IMR-90 (cell line): ENCODE measurements around the gene CLDN8. TPM values are rescaled to one million over a fixed set of nuclear protein-coding genes. Genes with fewer than 3 reads are reported as not detected.

ENCODE experiments used
- ATAC-seq: fragments of 200-7000 bp; cut with Tn5 transposase; 2 replicates; pipeline ENCODE4 v1.9.1; 2020; ENCODE audit warnings: low read depth, mild to moderate bottlenecking, moderate library complexity
- BruUV-seq: library from RNA; stranded (reverse); fragments of 400-500 nt; replicated peaks from 2 replicates; lab custom pipeline; 2021; lab: Mats Ljungman, UMichigan
- CTCF ChIA-PET: fragments of 300-600 bp; formaldehyde crosslinking; extraction: SDS; loops from one replicate; lab custom pipeline; 2021; ENCODE audit warnings: antibody characterized with exemption; lab: Yijun Ruan, JAX
- POLR2A ChIA-PET: fragments of 300-600 bp; sonication (Branson Sonifier 250); formaldehyde crosslinking; loops from one replicate; lab custom pipeline; 2022; ENCODE audit warnings: antibody characterized with exemption; ENCODE audit not compliant: unreplicated experiment; lab: Charles Lee
- DNase-seq: peaks from one replicate; pipeline ENCODE4 v3.0.0; 2013
- H2AFZ ChIP-seq: replicated peaks from 2 replicates; pipeline ENCODE3; 2013; ENCODE audit warnings: low read length, mild to moderate bottlenecking; ENCODE audit not compliant: poor library complexity
- H2AK5ac ChIP-seq: 2 replicates; pipeline ENCODE4 v1.6.1; 2013; ENCODE audit warnings: low read depth, low read length, inconsistent platforms
- H2AK9ac ChIP-seq: replicated peaks from 2 replicates; pipeline ENCODE3; 2013; ENCODE audit warnings: mild to moderate bottlenecking, low read depth, low read length, moderate library complexity; ENCODE audit not compliant: poor library complexity
- H2BK120ac ChIP-seq: 2 replicates; pipeline ENCODE4 v1.6.1; 2013; ENCODE audit warnings: low read depth, low read length, inconsistent platforms
- H2BK15ac ChIP-seq: 3 replicates; pipeline ENCODE4 v1.6.1; 2013; ENCODE audit warnings: low read depth, low read length, inconsistent platforms
- H2BK20ac ChIP-seq: 2 replicates; pipeline ENCODE4 v1.6.1; 2013; ENCODE audit warnings: low read depth, mild to moderate bottlenecking, inconsistent platforms, low read length, moderate library complexity
- H2BK5ac ChIP-seq: 2 replicates; pipeline ENCODE4 v1.6.1; 2013; ENCODE audit warnings: mild to moderate bottlenecking, low read depth, low read length, inconsistent platforms; ENCODE audit not compliant: poor library complexity, severe bottlenecking
- H3K14ac ChIP-seq: replicated peaks from 2 replicates; pipeline ENCODE4 v1.6.1; 2013; ENCODE audit warnings: low read depth, low read length, inconsistent platforms
- H3K18ac ChIP-seq: 2 replicates; pipeline ENCODE4 v1.6.1; 2013; ENCODE audit warnings: low read depth, low read length, control low read depth
- H3K23ac ChIP-seq: 2 replicates; pipeline ENCODE4 v1.6.1; 2013; ENCODE audit warnings: low read depth, low read length, inconsistent platforms
- H3K27ac ChIP-seq: 2 replicates; pipeline ENCODE4 v1.5.1; 2013; ENCODE audit warnings: mild to moderate bottlenecking, control low read depth, low read length; ENCODE audit not compliant: insufficient read depth
- H3K27me3 ChIP-seq: 2 replicates; pipeline ENCODE4 v1.6.1; 2013; ENCODE audit warnings: low read length; ENCODE audit not compliant: control insufficient read depth, insufficient read depth
- H3K36me3 ChIP-seq: 2 replicates; pipeline ENCODE4 v1.6.1; 2013; ENCODE audit warnings: low read length, mixed read lengths; ENCODE audit not compliant: control insufficient read depth, insufficient read depth
- H3K4ac ChIP-seq: 2 replicates; pipeline ENCODE4 v1.6.1; 2013; ENCODE audit warnings: low read depth, low read length, inconsistent platforms
- H3K4me1 ChIP-seq: 2 replicates; pipeline ENCODE4 v1.6.1; 2013; ENCODE audit warnings: low read length, mixed read lengths; ENCODE audit not compliant: control insufficient read depth, insufficient read depth
- H3K4me2 ChIP-seq: 2 replicates; pipeline ENCODE4 v1.6.1; 2013; ENCODE audit warnings: low read depth, mild to moderate bottlenecking, control low read depth, low read length, moderate library complexity
- H3K4me3 ChIP-seq: 2 replicates; pipeline ENCODE4 v1.5.1; 2013; ENCODE audit warnings: low read depth, mild to moderate bottlenecking, control low read depth, low read length, moderate library complexity; ENCODE audit not compliant: insufficient read depth
- H3K56ac ChIP-seq: 2 replicates; pipeline ENCODE4 v1.6.1; 2013; ENCODE audit warnings: low read length, inconsistent platforms; ENCODE audit not compliant: insufficient read depth; ENCODE audit errors: extremely low read depth
- H3K79me1 ChIP-seq, 2 experiments: 2 replicates each; pipeline ENCODE4 v1.6.1; 2013; ENCODE audit warnings: low read length in 2 of 2, inconsistent platforms in 1 of 2, low read depth in 1 of 2
- H3K9ac ChIP-seq: 2 replicates; pipeline ENCODE4 v1.6.1; 2013; ENCODE audit warnings: low read depth, low read length, control low read depth
- H3K9me1 ChIP-seq: 2 replicates; pipeline ENCODE4 v1.6.1; 2013; ENCODE audit warnings: low read length, inconsistent platforms; ENCODE audit not compliant: insufficient read depth
- H3K9me3 ChIP-seq: 2 replicates; pipeline ENCODE4 v1.6.1; 2013; ENCODE audit warnings: low read length; ENCODE audit not compliant: control insufficient read depth, insufficient read depth
- H4K20me1 ChIP-seq: 2 replicates; pipeline ENCODE4 v1.6.1; 2013; ENCODE audit warnings: low read length, inconsistent platforms; ENCODE audit not compliant: insufficient read depth
- H4K5ac ChIP-seq: 2 replicates; pipeline ENCODE4 v1.6.1; 2013; ENCODE audit warnings: mild to moderate bottlenecking, low read depth, low read length, control low read depth
- H4K8ac ChIP-seq, 2 experiments: 2 replicates each; pipeline ENCODE4 v1.6.1; 2013; ENCODE audit warnings: low read depth in 2 of 2, low read length in 2 of 2, control low read depth in 1 of 2, inconsistent platforms in 1 of 2
- H4K91ac ChIP-seq: 2 replicates; pipeline ENCODE4 v1.6.1; 2013; ENCODE audit warnings: low read depth, low read length, inconsistent platforms; ENCODE audit not compliant: insufficient read depth
- BHLHE40 ChIP-seq: fragments of 150-350 bp; IDR thresholded peaks from 2 replicates; pipeline ENCODE4 v1.6.1; 2016; ENCODE audit warnings: mild to moderate bottlenecking, low read depth, low read length
- CEBPB ChIP-seq: IDR thresholded peaks from 2 replicates; pipeline ENCODE4 v1.6.1; 2012; ENCODE audit warnings: low read depth, low read length, improper control_type of control experiment
- CTCF ChIP-seq: conservative IDR thresholded peaks from 2 replicates; pipeline ENCODE4 v1.5.1; 2012; ENCODE audit warnings: mild to moderate bottlenecking, low read depth, low read length, improper control_type of control experiment
- ELK1 ChIP-seq: fragments of 150-350 bp; IDR thresholded peaks from 2 replicates; pipeline ENCODE4 v1.6.1; 2016; ENCODE audit warnings: low read depth, mild to moderate bottlenecking, low read length, moderate library complexity, borderline replicate concordance
- FOS ChIP-seq: fragments of 150-350 bp; IDR thresholded peaks from 2 replicates; pipeline ENCODE4 v1.6.1; 2016; ENCODE audit warnings: low read depth, low read length
- MAFK ChIP-seq: IDR thresholded peaks from 2 replicates; pipeline ENCODE4 v1.6.1; 2012; ENCODE audit warnings: low read depth, low read length, improper control_type of control experiment
- MXI1 ChIP-seq: IDR thresholded peaks from 2 replicates; pipeline ENCODE4 v1.6.1; 2012; ENCODE audit warnings: low read depth, mild to moderate bottlenecking, low read length, moderate library complexity, borderline replicate concordance
- NFE2L2 ChIP-seq: fragments of 150-350 bp; IDR thresholded peaks from 2 replicates; pipeline ENCODE4 v1.6.1; 2016; ENCODE audit warnings: low read depth, mild to moderate bottlenecking, low read length
- POLR2A ChIP-seq: IDR thresholded peaks from 2 replicates; pipeline ENCODE4 v1.6.1; 2012; ENCODE audit warnings: mild to moderate bottlenecking, low read depth, low read length
- RAD21 ChIP-seq: IDR thresholded peaks from 2 replicates; pipeline ENCODE4 v1.6.1; 2012; ENCODE audit warnings: low read length, improper control_type of control experiment
- RCOR1 ChIP-seq: IDR thresholded peaks from 2 replicates; pipeline ENCODE4 v1.6.1; 2012; ENCODE audit warnings: mild to moderate bottlenecking, low read length, improper control_type of control experiment; ENCODE audit not compliant: insufficient replicate concordance
- USF2 ChIP-seq: fragments of 150-350 bp; IDR thresholded peaks from 2 replicates; pipeline ENCODE4 v1.6.1; 2017; ENCODE audit warnings: mild to moderate bottlenecking, antibody characterized with exemption, low read length, low read depth
- WGBS, 2 experiments: methylation state at CpG; one replicate each; pipeline versions ENCODE4 v1.1.5 to v1.1.7; 2013; ENCODE audit warnings: missing lambda C conversion rate in 2 of 2; ENCODE audit not compliant: insufficient read length in 1 of 2; ENCODE audit errors: extremely low coverage in 2 of 2; 5-methylcytosine and 5-hydroxymethylcytosine counted together
- dilution Hi-C: fragments of 300-500 bp; cut with HindIII; formaldehyde crosslinking; loops from one replicate; pipeline ENCODE4 v1.14.3; 2018; ENCODE audit warnings: low sequenced_read_pairs; ENCODE audit not compliant: unreplicated experiment
- in situ Hi-C: fragments of 300-500 bp; cut with MboI; formaldehyde crosslinking; loops from 3 replicates; pipeline ENCODE4 v1.14.3; 2019; ENCODE audit warnings: low sequenced_read_pairs, inconsistent platforms, mixed read lengths
- intact Hi-C: fragments of 100-400 bp; cut with micrococcal nuclease; formaldehyde crosslinking; loops from 2 replicates; pipeline ENCODE4 v1.10.0; 2022
- polyA plus RNA-seq, 3 experiments: library from polyadenylated mRNA; depleted of rRNA; stranded (reverse); fragments of >200 nt; gene quantifications; 2 replicates each; pipeline ENCODE4 v1.2.3, GENCODE V29; 2012; ENCODE audit warnings: low replicate concordance in 1 of 3
- total RNA-seq: library from RNA; depleted of rRNA; stranded (reverse); fragments of >200 nt; gene quantifications from 2 replicates; pipeline ENCODE4 v1.2.3, GENCODE V29; 2012

Gene CLDN8
- total and polyA plus RNA-seq, 2 of the 4 experiments (the other 2 are of a cell fraction) = not detected

GRCh38 chr21:30232011-30232410, 16.1 kb upstream of the CLDN8 start:
- DNase-seq (no peak), ATAC-seq (no peak)
- Histone ChIP-seq H2BK120ac (no peak overlapping the region), H3K27ac (no peak overlapping the region), H2AFZ (no peak overlapping the region), H3K36me3 (no peaks in the 10 kb centered on the region), H3K14ac (no peak overlapping the region), H3K9me3 (peaks cover 2% of the 10 kb centered on the region), H3K23ac (no peak overlapping the region), H3K4ac (no peak overlapping the region), H3K9ac (no peak overlapping the region), H4K20me1 (no peaks in the 10 kb centered on the region), H2AK5ac (no peak overlapping the region), H2BK15ac (no peak overlapping the region), H4K5ac (no peak overlapping the region), H3K27me3 (no peaks in the 10 kb centered on the region), H3K18ac (no peak overlapping the region), H3K9me1 (no peaks in the 10 kb centered on the region), H3K79me1 (no peaks in the 10 kb centered on the region), H3K56ac (no peak overlapping the region), H2BK5ac (no peak overlapping the region), H2BK20ac (no peak overlapping the region), H4K91ac (no peak overlapping the region), H3K4me3 (no peak overlapping the region), H2AK9ac (no peak overlapping the region), H3K4me2 (no peak overlapping the region), H3K4me1 (no peaks in the 10 kb centered on the region), H4K8ac (no peak overlapping the region)
- dilution Hi-C loops = no loop called here
- BruUV-seq = no TSS peak
- no CpG with 5 or more reads among the region's 1 CpG for WGBS, 2 experiments
- ChIA-PET CTCF (no interaction called here), POLR2A (no interaction called here)
- intact Hi-C loops = no loop called here
- TF ChIP-seq CEBPB = no peak
- no peak for TF ChIP-seq RCOR1
- no peak for TF ChIP-seq MXI1
- no peak for TF ChIP-seq ELK1
- no peak for TF ChIP-seq BHLHE40
- TF ChIP-seq MAFK = no peak
- TF ChIP-seq POLR2A = no peak
- TF ChIP-seq CTCF = no peak
- no peak for TF ChIP-seq NFE2L2
- no peak for TF ChIP-seq FOS
- TF ChIP-seq USF2 = no peak
- no peak for TF ChIP-seq RAD21
- in situ Hi-C loops = no loop called here
